H1 (cell line): ENCODE measurements around the gene ST6GALNAC5.

ENCODE experiments used
- CHD1 ChIP-seq: IDR thresholded peaks from 2 replicates; pipeline ENCODE4 v1.6.1; 2012; ENCODE audit warnings: low read depth, low read length, improper control_type of control experiment
- EGR1 ChIP-seq: IDR thresholded peaks from 2 replicates; pipeline ENCODE4 v1.6.1; 2011; ENCODE audit warnings: low read depth, low read length, borderline replicate concordance
- KDM1A ChIP-seq: fragments of 200-600, 300-600 bp; sonication (generic); IDR thresholded peaks from 2 replicates; pipeline ENCODE4 v1.7.1; 2016; ENCODE audit warnings: mild to moderate bottlenecking, low read length, borderline replicate concordance
- POLR2A ChIP-seq, 2 experiments: IDR thresholded peaks; 1 replicate in 1 of 2; 2 replicates in 1 of 2; pipeline ENCODE4 v1.6.1; 2011; ENCODE audit warnings: low read depth in 2 of 2, low read length in 2 of 2, mild to moderate bottlenecking in 2 of 2; ENCODE audit errors: control extremely low read depth in 1 of 2
- POLR2AphosphoS5 ChIP-seq: IDR thresholded peaks from 2 replicates; pipeline ENCODE4 v1.6.1; 2011; ENCODE audit warnings: low read depth, low read length
- TBP ChIP-seq: IDR thresholded peaks from 2 replicates; pipeline ENCODE4 v1.6.1; 2011; ENCODE audit warnings: low read depth, low read length, improper control_type of control experiment
- TF ChIP-seq, protein P1 (sequence below): IDR thresholded peaks from 2 replicates; pipeline ENCODE4 v1.6.1; 2012; ENCODE audit warnings: inconsistent platforms
- TF ChIP-seq, protein P2 (sequence below): IDR thresholded peaks from 2 replicates; pipeline ENCODE4 v1.6.1; 2011; ENCODE audit warnings: low read length, improper control_type of control experiment
- TF ChIP-seq, protein P3 (sequence below), 3 experiments: IDR thresholded peaks; 1 replicate in 2 of 3; 2 replicates in 1 of 3; pipeline versions ENCODE4 v1.5.1 to v1.6.1; 2011; ENCODE audit warnings: low read length in 3 of 3, mild to moderate bottlenecking in 3 of 3, inconsistent platforms in 2 of 3, low read depth in 1 of 3, moderate library complexity in 1 of 3; ENCODE audit not compliant: insufficient read depth in 1 of 3; ENCODE audit errors: control extremely low read depth in 1 of 3
- TF ChIP-seq, protein P4 (sequence below): IDR thresholded peaks from 2 replicates; pipeline ENCODE4 v1.6.1; 2011; ENCODE audit warnings: low read depth, mild to moderate bottlenecking, low read length; ENCODE audit not compliant: insufficient read depth

DNA sequence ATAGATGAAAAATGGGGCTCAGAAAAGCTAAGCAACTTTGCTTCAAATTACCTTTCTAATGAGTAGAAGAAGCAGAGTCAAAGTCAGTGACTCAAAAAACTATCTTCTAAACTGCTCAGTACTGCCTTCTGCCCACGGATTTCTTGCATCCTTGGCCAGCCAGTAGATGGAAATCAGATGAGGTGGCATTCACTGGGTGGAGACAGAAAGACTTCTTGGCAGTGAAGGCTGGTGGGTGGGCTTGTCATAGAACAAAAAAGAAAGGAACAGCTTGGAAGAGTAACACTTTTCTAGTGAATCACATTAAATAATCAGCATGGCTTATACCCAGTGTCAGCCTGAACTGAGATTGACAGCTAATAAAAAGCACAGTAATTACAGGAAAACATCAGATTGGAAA lies 170.7 kb downstream of the ST6GALNAC5 start:
- TF ChIP-seq KDM1A (no peak), POLR2AphosphoS5 (no peak), TBP (no peak), POLR2A (IDR thresholded peaks at IDR 0.05; ENCODE audit: control extremely low read depth in 1 of 2, low read depth in 2 of 2, low read length in 2 of 2) (no peak), EGR1 (no peak), CHD1 (no peak)
- TF ChIP-seq, protein P1, sequence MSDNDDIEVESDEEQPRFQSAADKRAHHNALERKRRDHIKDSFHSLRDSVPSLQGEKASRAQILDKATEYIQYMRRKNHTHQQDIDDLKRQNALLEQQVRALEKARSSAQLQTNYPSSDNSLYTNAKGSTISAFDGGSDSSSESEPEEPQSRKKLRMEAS = no peak
- TF ChIP-seq, protein P2, sequence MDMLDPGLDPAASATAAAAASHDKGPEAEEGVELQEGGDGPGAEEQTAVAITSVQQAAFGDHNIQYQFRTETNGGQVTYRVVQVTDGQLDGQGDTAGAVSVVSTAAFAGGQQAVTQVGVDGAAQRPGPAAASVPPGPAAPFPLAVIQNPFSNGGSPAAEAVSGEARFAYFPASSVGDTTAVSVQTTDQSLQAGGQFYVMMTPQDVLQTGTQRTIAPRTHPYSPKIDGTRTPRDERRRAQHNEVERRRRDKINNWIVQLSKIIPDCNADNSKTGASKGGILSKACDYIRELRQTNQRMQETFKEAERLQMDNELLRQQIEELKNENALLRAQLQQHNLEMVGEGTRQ = no peak
- TF ChIP-seq, protein P3, sequence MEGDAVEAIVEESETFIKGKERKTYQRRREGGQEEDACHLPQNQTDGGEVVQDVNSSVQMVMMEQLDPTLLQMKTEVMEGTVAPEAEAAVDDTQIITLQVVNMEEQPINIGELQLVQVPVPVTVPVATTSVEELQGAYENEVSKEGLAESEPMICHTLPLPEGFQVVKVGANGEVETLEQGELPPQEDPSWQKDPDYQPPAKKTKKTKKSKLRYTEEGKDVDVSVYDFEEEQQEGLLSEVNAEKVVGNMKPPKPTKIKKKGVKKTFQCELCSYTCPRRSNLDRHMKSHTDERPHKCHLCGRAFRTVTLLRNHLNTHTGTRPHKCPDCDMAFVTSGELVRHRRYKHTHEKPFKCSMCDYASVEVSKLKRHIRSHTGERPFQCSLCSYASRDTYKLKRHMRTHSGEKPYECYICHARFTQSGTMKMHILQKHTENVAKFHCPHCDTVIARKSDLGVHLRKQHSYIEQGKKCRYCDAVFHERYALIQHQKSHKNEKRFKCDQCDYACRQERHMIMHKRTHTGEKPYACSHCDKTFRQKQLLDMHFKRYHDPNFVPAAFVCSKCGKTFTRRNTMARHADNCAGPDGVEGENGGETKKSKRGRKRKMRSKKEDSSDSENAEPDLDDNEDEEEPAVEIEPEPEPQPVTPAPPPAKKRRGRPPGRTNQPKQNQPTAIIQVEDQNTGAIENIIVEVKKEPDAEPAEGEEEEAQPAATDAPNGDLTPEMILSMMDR (IDR thresholded peaks at IDR 0.05; ENCODE audit: control extremely low read depth in 1 of 3, insufficient read depth in 1 of 3, low read depth in 1 of 3, low read length in 3 of 3) = no peak
- TF ChIP-seq, protein P4, sequence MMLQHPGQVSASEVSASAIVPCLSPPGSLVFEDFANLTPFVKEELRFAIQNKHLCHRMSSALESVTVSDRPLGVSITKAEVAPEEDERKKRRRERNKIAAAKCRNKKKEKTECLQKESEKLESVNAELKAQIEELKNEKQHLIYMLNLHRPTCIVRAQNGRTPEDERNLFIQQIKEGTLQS = no peak
